Fibroblast of skin of left biceps (primary cell): ENCODE measurements around the gene ADTRP.
"Not testable (repeated sequence)": the region's sequence is repeated elsewhere in the genome, so short reads cannot be mapped to it uniquely, and the experiment has no call there.

Experiments
- DNase-seq, 2 experiments: peaks; one replicate each; pipeline ENCODE4 v3.0.0-alpha.2; 2013; ENCODE audit warnings: low read depth in 2 of 2

Gene ADTRP

GRCh38 chr6:11692451-11693376 is 85.9 kb downstream of the ADTRP start:
- no peak for DNase-seq

- no peak for DNase-seq
These were observed 88.8 kb downstream of the ADTRP start for GRCh38 chr6:11689847-11690246.

GRCh38 chr6:11689400-11689799 is 89.2 kb downstream of the ADTRP start:
- DNase-seq = not testable (repeated sequence)

GRCh38 chr6:11688425-11688709 is 90.2 kb downstream of the ADTRP start:
- no peak for DNase-seq

GRCh38 chr6:11685481-11686093 is 93.0 kb downstream of the ADTRP start:
- no peak for DNase-seq

- no peak for DNase-seq
These were observed 93.6 kb downstream of the ADTRP start for GRCh38 chr6:11684901-11685480.

GRCh38 chr6:11683871-11684270 is 94.7 kb downstream of the ADTRP start:
- DNase-seq = no peak

- DNase-seq = peak in 1 of 2 experiments; percentile 30
These were observed 96.0 kb downstream of the ADTRP start for GRCh38 chr6:11682561-11682975.

- no peak for DNase-seq
These were observed 96.8 kb downstream of the ADTRP start for GRCh38 chr6:11681770-11682169.

GRCh38 chr6:11681357-11681756 is 97.2 kb downstream of the ADTRP start:
- no peak for DNase-seq

- DNase-seq = not testable (repeated sequence)
These were observed 98.1 kb downstream of the ADTRP start for GRCh38 chr6:11680479-11680878.

- DNase-seq = no peak
These were observed 99.5 kb downstream of the ADTRP start for GRCh38 chr6:11679099-11679498.

- no peak for DNase-seq
These were observed 103.0 kb downstream of the ADTRP start for GRCh38 chr6:11675601-11676000.

- no peak for DNase-seq
These were observed 105.9 kb downstream of the ADTRP start for GRCh38 chr6:11672669-11673068.

GRCh38 chr6:11672256-11672655 is 106.3 kb downstream of the ADTRP start:
- no peak for DNase-seq

GRCh38 chr6:11669696-11670095 is 108.9 kb downstream of the ADTRP start:
- no peak for DNase-seq

GRCh38 chr6:11668455-11668854 is 110.1 kb downstream of the ADTRP start:
- no peak for DNase-seq

GRCh38 chr6:11667876-11668275 is 110.7 kb downstream of the ADTRP start:
- no peak for DNase-seq

- DNase-seq = no peak
These were observed 112.8 kb downstream of the ADTRP start for GRCh38 chr6:11665604-11666326.
